ENCODE data around the gene NCKAP5.

The NCKAP5 gene

GRCh38 chr2:133314795-133315194 is 253.5 kb downstream of the NCKAP5 start:
- Histone ChIP-seq H3K9ac (ENCODE audit: low read depth in 1 of 2, low read length in 2 of 2) (no peak overlapping the region), H3K27me3 (ENCODE audit: control insufficient read depth in 2 of 2, insufficient read depth in 2 of 2, low read length in 2 of 2) (no peaks in the 10 kb centered on the region), H3K27ac (ENCODE audit: low read depth in 2 of 2, low read length in 2 of 2) (no peak overlapping the region), H3K36me3 (ENCODE audit: control insufficient read depth in 2 of 2, insufficient read depth in 2 of 2, low read length in 2 of 2) (no peaks in the 10 kb centered on the region), H3K4me3 (ENCODE audit: low read length in 2 of 2) (no peak overlapping the region), H3K9me3 (ENCODE audit: control insufficient read depth in 2 of 2, low read length in 2 of 2) (no peaks in the 10 kb centered on the region), H3K4me1 (ENCODE audit: control insufficient read depth in 2 of 2, insufficient read depth in 2 of 2, low read length in 2 of 2) (no peaks in the 10 kb centered on the region)

- Histone ChIP-seq H3K4me1 (ENCODE audit: control insufficient read depth in 2 of 2, insufficient read depth in 2 of 2, low read length in 2 of 2) (no peaks in the 10 kb centered on the region), H3K27me3 (ENCODE audit: control insufficient read depth in 2 of 2, insufficient read depth in 2 of 2, low read length in 2 of 2) (no peaks in the 10 kb centered on the region), H3K4me3 (ENCODE audit: low read length in 2 of 2) (no peak overlapping the region), H3K9me3 (ENCODE audit: control insufficient read depth in 2 of 2, low read length in 2 of 2) (no peaks in the 10 kb centered on the region), H3K36me3 (ENCODE audit: control insufficient read depth in 2 of 2, insufficient read depth in 2 of 2, low read length in 2 of 2) (no peaks in the 10 kb centered on the region), H3K27ac (ENCODE audit: low read depth in 2 of 2, low read length in 2 of 2) (no peak overlapping the region), H3K9ac (ENCODE audit: low read depth in 1 of 2, low read length in 2 of 2) (no peak overlapping the region)
Measured at GRCh38 chr2:133312038-133312729, 256.1 kb downstream of the NCKAP5 start.

- H3K4me3 ChIP-seq (ENCODE audit: low read length in 2 of 2), result no peak overlapping the region
- no peak overlapping the region for H3K27ac ChIP-seq (ENCODE audit: low read depth in 2 of 2, low read length in 2 of 2)
- H3K27me3 ChIP-seq (ENCODE audit: control insufficient read depth in 2 of 2, insufficient read depth in 2 of 2, low read length in 2 of 2), result no peaks in the 10 kb centered on the region
- no peaks in the 10 kb centered on the region for H3K9me3 ChIP-seq (ENCODE audit: control insufficient read depth in 2 of 2, low read length in 2 of 2)
- H3K4me1 ChIP-seq (ENCODE audit: control insufficient read depth in 2 of 2, insufficient read depth in 2 of 2, low read length in 2 of 2), result no peaks in the 10 kb centered on the region
- no peaks in the 10 kb centered on the region for H3K36me3 ChIP-seq (ENCODE audit: control insufficient read depth in 2 of 2, insufficient read depth in 2 of 2, low read length in 2 of 2)
- H3K9ac ChIP-seq (ENCODE audit: low read depth in 1 of 2, low read length in 2 of 2), result no peak overlapping the region
Measured at GRCh38 chr2:133306236-133306635, 262.0 kb downstream of the NCKAP5 start.

- no peaks in the 10 kb centered on the region for H3K9me3 ChIP-seq (ENCODE audit: control insufficient read depth in 2 of 2, low read length in 2 of 2)
- no peak overlapping the region for H3K9ac ChIP-seq (ENCODE audit: low read depth in 1 of 2, low read length in 2 of 2)
- no peaks in the 10 kb centered on the region for H3K4me1 ChIP-seq (ENCODE audit: control insufficient read depth in 2 of 2, insufficient read depth in 2 of 2, low read length in 2 of 2)
- no peaks in the 10 kb centered on the region for H3K36me3 ChIP-seq (ENCODE audit: control insufficient read depth in 2 of 2, insufficient read depth in 2 of 2, low read length in 2 of 2)
- H3K27ac ChIP-seq (ENCODE audit: low read depth in 2 of 2, low read length in 2 of 2), result no peak overlapping the region
- H3K27me3 ChIP-seq (ENCODE audit: control insufficient read depth in 2 of 2, insufficient read depth in 2 of 2, low read length in 2 of 2), result no peaks in the 10 kb centered on the region
- H3K4me3 ChIP-seq (ENCODE audit: low read length in 2 of 2), result no peak overlapping the region
Measured at GRCh38 chr2:133304344-133304743, 263.9 kb downstream of the NCKAP5 start.

- Histone ChIP-seq H3K9me3 (ENCODE audit: control insufficient read depth in 2 of 2, low read length in 2 of 2) (no peaks in the 10 kb centered on the region), H3K4me1 (ENCODE audit: control insufficient read depth in 2 of 2, insufficient read depth in 2 of 2, low read length in 2 of 2) (no peaks in the 10 kb centered on the region), H3K27me3 (ENCODE audit: control insufficient read depth in 2 of 2, insufficient read depth in 2 of 2, low read length in 2 of 2) (no peaks in the 10 kb centered on the region), H3K4me3 (ENCODE audit: low read length in 2 of 2) (no peak overlapping the region), H3K36me3 (ENCODE audit: control insufficient read depth in 2 of 2, insufficient read depth in 2 of 2, low read length in 2 of 2) (no peaks in the 10 kb centered on the region), H3K27ac (ENCODE audit: low read depth in 2 of 2, low read length in 2 of 2) (no peak overlapping the region), H3K9ac (ENCODE audit: low read depth in 1 of 2, low read length in 2 of 2) (no peak overlapping the region)
Measured at GRCh38 chr2:133303150-133303549, 265.1 kb downstream of the NCKAP5 start.

GRCh38 chr2:133296401-133296800 is 271.9 kb downstream of the NCKAP5 start:
- H3K27ac ChIP-seq (ENCODE audit: low read depth in 2 of 2, low read length in 2 of 2), result no peak overlapping the region
- no peak overlapping the region for H3K9ac ChIP-seq (ENCODE audit: low read depth in 1 of 2, low read length in 2 of 2)
- H3K4me1 ChIP-seq (ENCODE audit: control insufficient read depth in 2 of 2, insufficient read depth in 2 of 2, low read length in 2 of 2), result no peaks in the 10 kb centered on the region
- H3K4me3 ChIP-seq (ENCODE audit: low read length in 2 of 2), result no peak overlapping the region
- no peaks in the 10 kb centered on the region for H3K36me3 ChIP-seq (ENCODE audit: control insufficient read depth in 2 of 2, insufficient read depth in 2 of 2, low read length in 2 of 2)
- H3K9me3 ChIP-seq (ENCODE audit: control insufficient read depth in 2 of 2, low read length in 2 of 2), result no peaks in the 10 kb centered on the region
- no peaks in the 10 kb centered on the region for H3K27me3 ChIP-seq (ENCODE audit: control insufficient read depth in 2 of 2, insufficient read depth in 2 of 2, low read length in 2 of 2)

- Histone ChIP-seq H3K27ac (ENCODE audit: low read depth in 2 of 2, low read length in 2 of 2) (no peak overlapping the region), H3K27me3 (ENCODE audit: control insufficient read depth in 2 of 2, insufficient read depth in 2 of 2, low read length in 2 of 2) (no peaks in the 10 kb centered on the region), H3K9ac (ENCODE audit: low read depth in 1 of 2, low read length in 2 of 2) (no peak overlapping the region), H3K4me1 (ENCODE audit: control insufficient read depth in 2 of 2, insufficient read depth in 2 of 2, low read length in 2 of 2) (no peaks in the 10 kb centered on the region), H3K4me3 (ENCODE audit: low read length in 2 of 2) (no peak overlapping the region), H3K36me3 (ENCODE audit: control insufficient read depth in 2 of 2, insufficient read depth in 2 of 2, low read length in 2 of 2) (no peaks in the 10 kb centered on the region), H3K9me3 (ENCODE audit: control insufficient read depth in 2 of 2, low read length in 2 of 2) (no peaks in the 10 kb centered on the region)
Measured at GRCh38 chr2:133293544-133294353, 274.5 kb downstream of the NCKAP5 start.

- H3K36me3 ChIP-seq (ENCODE audit: control insufficient read depth in 2 of 2, insufficient read depth in 2 of 2, low read length in 2 of 2), result no peaks in the 10 kb centered on the region
- H3K9me3 ChIP-seq (ENCODE audit: control insufficient read depth in 2 of 2, low read length in 2 of 2), result no peaks in the 10 kb centered on the region
- no peaks in the 10 kb centered on the region for H3K4me1 ChIP-seq (ENCODE audit: control insufficient read depth in 2 of 2, insufficient read depth in 2 of 2, low read length in 2 of 2)
- H3K4me3 ChIP-seq (ENCODE audit: low read length in 2 of 2), result no peak overlapping the region
- no peak overlapping the region for H3K9ac ChIP-seq (ENCODE audit: low read depth in 1 of 2, low read length in 2 of 2)
- no peaks in the 10 kb centered on the region for H3K27me3 ChIP-seq (ENCODE audit: control insufficient read depth in 2 of 2, insufficient read depth in 2 of 2, low read length in 2 of 2)
- H3K27ac ChIP-seq (ENCODE audit: low read depth in 2 of 2, low read length in 2 of 2), result no peak overlapping the region
Measured at GRCh38 chr2:133292259-133292658, 276.0 kb downstream of the NCKAP5 start.

- H3K36me3 ChIP-seq (ENCODE audit: control insufficient read depth in 2 of 2, insufficient read depth in 2 of 2, low read length in 2 of 2), result no peaks in the 10 kb centered on the region
- H3K9me3 ChIP-seq (ENCODE audit: control insufficient read depth in 2 of 2, low read length in 2 of 2), result no peaks in the 10 kb centered on the region
- no peak overlapping the region for H3K27ac ChIP-seq (ENCODE audit: low read depth in 2 of 2, low read length in 2 of 2)
- H3K4me1 ChIP-seq (ENCODE audit: control insufficient read depth in 2 of 2, insufficient read depth in 2 of 2, low read length in 2 of 2), result no peaks in the 10 kb centered on the region
- H3K27me3 ChIP-seq (ENCODE audit: control insufficient read depth in 2 of 2, insufficient read depth in 2 of 2, low read length in 2 of 2), result no peaks in the 10 kb centered on the region
- no peak overlapping the region for H3K9ac ChIP-seq (ENCODE audit: low read depth in 1 of 2, low read length in 2 of 2)
- no peak overlapping the region for H3K4me3 ChIP-seq (ENCODE audit: low read length in 2 of 2)
Measured at GRCh38 chr2:133287709-133288108, 280.6 kb downstream of the NCKAP5 start.

GRCh38 chr2:133286326-133286922 is 281.8 kb downstream of the NCKAP5 start:
- Histone ChIP-seq H3K4me3 (ENCODE audit: low read length in 2 of 2) (no peak overlapping the region), H3K9me3 (ENCODE audit: control insufficient read depth in 2 of 2, low read length in 2 of 2) (no peaks in the 10 kb centered on the region), H3K27ac (ENCODE audit: low read depth in 2 of 2, low read length in 2 of 2) (no peak overlapping the region), H3K27me3 (ENCODE audit: control insufficient read depth in 2 of 2, insufficient read depth in 2 of 2, low read length in 2 of 2) (no peaks in the 10 kb centered on the region), H3K36me3 (ENCODE audit: control insufficient read depth in 2 of 2, insufficient read depth in 2 of 2, low read length in 2 of 2) (no peaks in the 10 kb centered on the region), H3K9ac (ENCODE audit: low read depth in 1 of 2, low read length in 2 of 2) (no peak overlapping the region), H3K4me1 (ENCODE audit: control insufficient read depth in 2 of 2, insufficient read depth in 2 of 2, low read length in 2 of 2) (no peaks in the 10 kb centered on the region)
